GM19023 (cell line): ENCODE data around the gene DNASE1L1.
A peak's percentile ranks its signal among the peaks of the same experiment; 100 is the strongest.
"Not testable (repeated sequence)": the region's sequence is repeated elsewhere in the genome, so short reads cannot be mapped to it uniquely, and the experiment has no call there.

Experiments
- ATAC-seq: cut with Tn5 transposase; IDR thresholded peaks from one replicate; pipeline ENCODE4 v1.9.1; 2021; ENCODE audit warnings: mild to moderate bottlenecking, moderate library complexity; ENCODE audit not compliant: unreplicated experiment

Gene DNASE1L1

GRCh38 chrX:154408659-154409221 is 314 bp downstream of the DNASE1L1 start:
- ATAC-seq: no peak

GRCh38 chrX:154404625-154405192 is 4.3 kb downstream of the DNASE1L1 start:
- ATAC-seq: no peak

GRCh38 chrX:154403858-154404257 is 5.2 kb downstream of the DNASE1L1 start:
- ATAC-seq: no peak

- no peak for ATAC-seq
Measured at GRCh38 chrX:154403192-154403591, 5.9 kb downstream of the DNASE1L1 start.

GRCh38 chrX:154402622-154403127 is 6.4 kb downstream of the DNASE1L1 start:
- no peak for ATAC-seq

GRCh38 chrX:154401918-154402621 is 7.0 kb downstream of the DNASE1L1 start:
- no peak for ATAC-seq

- no peak for ATAC-seq
Measured at GRCh38 chrX:154401045-154401799, 7.8 kb downstream of the DNASE1L1 start.

- not testable (repeated sequence) for ATAC-seq
Measured at GRCh38 chrX:154400369-154400817, 8.7 kb downstream of the DNASE1L1 start.

- ATAC-seq: no peak
Measured at GRCh38 chrX:154399527-154400368, 9.3 kb downstream of the DNASE1L1 start.

GRCh38 chrX:154398668-154399526 is 10.2 kb downstream of the DNASE1L1 start:
- ATAC-seq: peak; percentile 24

- ATAC-seq: peak; percentile 69
Measured at GRCh38 chrX:154397888-154398667, 11.0 kb downstream of the DNASE1L1 start, which contains the start of gene RPL10. RPL10 (plus strand) TSS chrX:154398377; CDS start chrX:154398520, 143 bp downstream.

GRCh38 chrX:154396973-154397887 is 11.8 kb downstream of the DNASE1L1 start:
- peak; percentile 59 for ATAC-seq

GRCh38 chrX:154396363-154396762 is 12.7 kb downstream of the DNASE1L1 start:
- ATAC-seq: not testable (repeated sequence)

GRCh38 chrX:154389812-154390747 is 19.0 kb downstream of the DNASE1L1 start:
- peak; percentile 62 for ATAC-seq

GRCh38 chrX:154388649-154389048 is 20.4 kb downstream of the DNASE1L1 start:
- ATAC-seq: not testable (repeated sequence)

GRCh38 chrX:154388094-154388493 is 21.0 kb downstream of the DNASE1L1 start:
- peak; percentile 28 for ATAC-seq
